Umbilical cord (tissue), 2 donors: Measurements from ENCODE around the gene ADGRG7. TPM values are rescaled to one million over a fixed set of nuclear protein-coding genes. Genes with fewer than 3 reads are reported as not detected.

Source experiments
- DNase-seq: peaks from one replicate; pipeline ENCODE4 v3.0.0-alpha.2; 2015; ENCODE audit warnings: low spot score
- total RNA-seq: library from RNA; depleted of rRNA; stranded (reverse); fragments of >200 nt; gene quantifications from one replicate; pipeline ENCODE4 v1.2.3, GENCODE V29; 2014; ENCODE audit warnings: low replicate concordance; ENCODE audit not compliant: insufficient read depth

The ADGRG7 gene
- total RNA-seq, 1 donor from 2014 or later, result 2.9 TPM

DNA sequence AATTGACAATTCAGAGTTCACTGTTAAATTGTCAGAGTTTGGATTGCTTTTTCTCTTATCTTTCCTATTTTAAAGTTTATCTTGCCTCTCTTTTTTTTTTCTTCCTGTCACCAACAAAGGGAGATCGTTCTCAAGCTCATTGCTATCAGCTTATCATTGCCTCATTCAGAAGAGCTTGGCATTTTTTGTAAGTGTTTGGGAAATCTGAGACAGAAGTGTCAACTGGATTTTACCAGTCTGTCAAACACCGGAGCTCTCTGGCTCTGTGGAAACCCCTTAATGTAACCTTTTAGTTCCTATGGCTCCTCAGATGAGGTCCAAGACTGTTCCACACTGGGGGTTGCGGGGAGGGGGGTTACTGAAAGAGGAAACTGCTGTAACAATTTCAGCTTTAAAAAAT, 89.3 kb downstream of the ADGRG7 start:
- no peak for DNase-seq

DNA sequence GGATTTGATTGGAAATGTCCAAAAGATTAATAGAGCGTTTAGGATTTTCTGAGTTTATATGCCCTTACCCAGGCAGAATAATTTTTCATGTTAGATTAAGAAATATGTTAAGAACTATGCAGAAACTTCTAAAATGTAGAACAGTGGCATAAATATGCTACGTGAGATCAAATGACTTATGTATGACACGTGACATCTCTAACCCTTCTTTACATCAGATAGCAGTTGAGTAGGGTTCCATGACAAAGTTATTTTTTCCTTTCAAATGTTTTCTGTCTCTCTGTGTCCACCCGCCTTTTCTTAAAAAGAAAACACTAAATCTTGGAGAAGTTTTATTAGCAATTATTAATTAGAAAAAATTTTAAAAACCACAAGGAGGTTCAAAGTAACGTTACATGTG, 91.3 kb downstream of the ADGRG7 start:
- no peak for DNase-seq

DNA sequence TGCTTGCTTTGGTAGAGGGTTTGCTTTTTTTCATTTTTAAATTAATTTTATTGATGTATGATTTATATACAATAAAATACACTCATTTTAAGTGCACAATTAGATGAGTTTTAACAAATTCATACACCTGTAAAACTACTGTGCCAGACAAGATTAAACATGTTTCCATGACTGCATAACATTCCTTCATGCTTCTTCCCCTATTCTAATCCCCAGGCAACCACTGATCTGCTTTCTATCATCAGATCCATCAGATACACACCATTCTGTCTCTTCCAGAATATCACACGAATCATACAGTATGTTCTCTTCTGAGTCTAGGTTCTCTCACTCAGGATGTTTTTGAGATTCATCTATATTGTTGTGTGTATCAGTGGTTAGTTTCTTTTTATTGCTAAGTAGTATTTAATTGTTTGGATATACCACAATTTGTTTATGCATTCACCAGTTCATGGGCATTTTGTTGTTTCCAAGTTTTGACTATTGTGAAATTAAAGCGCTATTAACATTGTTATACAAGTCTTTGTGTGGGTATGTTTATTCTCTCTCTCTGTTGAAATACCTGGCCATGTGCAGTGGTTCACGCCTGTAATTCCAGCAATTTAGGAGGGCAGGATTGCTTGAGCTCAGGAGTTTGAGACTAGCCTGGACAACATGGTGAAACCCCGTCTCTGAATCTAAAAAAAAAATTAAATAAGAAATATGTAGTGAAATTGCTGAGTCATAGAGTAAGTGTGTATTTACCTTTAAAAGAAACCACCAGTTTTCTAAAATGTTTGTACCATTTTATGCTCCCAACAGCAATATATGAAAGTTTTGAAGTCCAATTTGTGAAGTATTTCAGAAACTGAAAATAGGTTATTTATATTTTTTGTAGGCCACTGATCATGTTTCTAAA, 92.9 kb downstream of the ADGRG7 start:
- DNase-seq, result peak; percentile 64

- DNase-seq, result no peak
Measured at GRCh38 chr3:100702980-100703345, 93.6 kb downstream of the ADGRG7 start.

GRCh38 chr3:100703865-100704264, 94.5 kb downstream of the ADGRG7 start:
- no peak for DNase-seq

- DNase-seq, result no peak
Measured at GRCh38 chr3:100706365-100706764, 97.0 kb downstream of the ADGRG7 start.

- DNase-seq, result no peak
Measured at GRCh38 chr3:100708644-100708988, 99.2 kb downstream of the ADGRG7 start.

DNA sequence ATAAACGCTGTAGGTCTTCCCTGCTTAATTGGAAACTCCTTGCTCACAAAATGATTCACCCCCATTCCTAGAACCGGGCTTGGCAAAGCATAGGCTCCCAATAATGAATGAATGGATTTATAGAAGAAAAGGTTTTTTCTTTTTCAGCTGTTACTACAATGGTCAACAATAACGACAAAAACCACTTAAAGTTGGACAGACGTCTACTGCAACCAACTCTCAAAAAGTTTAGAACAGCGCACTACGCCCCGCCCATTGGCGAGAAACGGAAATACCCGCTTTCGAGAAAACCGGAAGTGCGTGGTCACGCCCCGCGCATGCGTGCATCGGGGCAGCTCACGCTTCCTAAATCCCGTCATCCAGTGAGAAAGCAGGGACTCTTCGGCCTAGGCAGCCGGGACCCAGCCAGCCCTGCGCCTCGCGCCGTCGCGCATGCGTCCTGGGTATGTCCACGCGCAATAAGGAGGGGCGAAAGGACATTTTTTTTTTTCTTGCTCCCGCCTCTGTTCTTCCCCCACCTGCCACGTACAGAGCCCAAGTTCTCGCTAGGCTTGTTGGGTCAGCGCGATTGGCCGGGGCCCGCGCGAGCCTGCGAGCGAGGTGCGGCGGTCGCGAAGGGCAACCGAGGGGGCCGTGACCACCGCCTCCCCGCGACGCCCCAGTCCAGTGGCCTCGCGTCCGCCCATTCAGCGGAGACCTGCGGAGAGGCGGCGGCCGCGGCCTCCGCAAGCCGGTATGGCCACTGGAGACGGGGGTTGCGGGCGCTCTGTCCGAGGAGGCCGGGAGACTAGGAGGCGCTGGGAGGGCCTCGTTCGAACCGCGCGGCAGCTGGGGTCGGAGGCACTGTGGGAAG, 99.8 kb downstream of the ADGRG7 start, which contains the start of gene TFG:
Gene TFG, plus strand, starts transcription at position 506 of the 853 bp plus-strand sequence. CDS start 4,192 bp downstream, outside the sequence.
- DNase-seq, result peak; percentile 100

DNA sequence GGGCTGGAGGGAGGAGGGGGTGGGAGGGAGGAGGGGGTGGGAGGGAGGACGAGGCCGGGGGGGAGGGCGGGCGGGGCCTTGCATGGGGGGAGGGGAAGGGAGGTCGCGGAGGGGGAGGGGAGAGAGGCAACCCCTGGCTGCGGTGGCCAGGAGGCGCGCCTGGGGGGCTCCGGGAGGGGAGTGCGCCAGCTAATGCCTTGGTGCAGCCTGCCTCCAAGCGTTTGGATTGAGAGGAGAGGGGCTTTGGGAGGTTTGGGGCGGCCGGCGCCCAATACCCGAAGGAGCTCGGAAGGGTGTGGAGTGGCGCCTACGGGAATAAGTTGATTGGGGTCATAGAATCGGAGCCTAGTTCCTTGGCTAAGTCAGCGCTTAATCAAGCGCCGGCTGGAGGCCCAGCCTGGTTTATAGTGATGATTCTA, 100.5 kb downstream of the ADGRG7 start:
- DNase-seq, result no peak

- peak; percentile 60 for DNase-seq
Measured at GRCh38 chr3:100710261-100710968, 101.0 kb downstream of the ADGRG7 start.

GRCh38 chr3:100715176-100715575, 105.8 kb downstream of the ADGRG7 start:
- DNase-seq, result no peak

- DNase-seq, result no peak
Measured at GRCh38 chr3:100717063-100717462, 107.7 kb downstream of the ADGRG7 start.

DNA sequence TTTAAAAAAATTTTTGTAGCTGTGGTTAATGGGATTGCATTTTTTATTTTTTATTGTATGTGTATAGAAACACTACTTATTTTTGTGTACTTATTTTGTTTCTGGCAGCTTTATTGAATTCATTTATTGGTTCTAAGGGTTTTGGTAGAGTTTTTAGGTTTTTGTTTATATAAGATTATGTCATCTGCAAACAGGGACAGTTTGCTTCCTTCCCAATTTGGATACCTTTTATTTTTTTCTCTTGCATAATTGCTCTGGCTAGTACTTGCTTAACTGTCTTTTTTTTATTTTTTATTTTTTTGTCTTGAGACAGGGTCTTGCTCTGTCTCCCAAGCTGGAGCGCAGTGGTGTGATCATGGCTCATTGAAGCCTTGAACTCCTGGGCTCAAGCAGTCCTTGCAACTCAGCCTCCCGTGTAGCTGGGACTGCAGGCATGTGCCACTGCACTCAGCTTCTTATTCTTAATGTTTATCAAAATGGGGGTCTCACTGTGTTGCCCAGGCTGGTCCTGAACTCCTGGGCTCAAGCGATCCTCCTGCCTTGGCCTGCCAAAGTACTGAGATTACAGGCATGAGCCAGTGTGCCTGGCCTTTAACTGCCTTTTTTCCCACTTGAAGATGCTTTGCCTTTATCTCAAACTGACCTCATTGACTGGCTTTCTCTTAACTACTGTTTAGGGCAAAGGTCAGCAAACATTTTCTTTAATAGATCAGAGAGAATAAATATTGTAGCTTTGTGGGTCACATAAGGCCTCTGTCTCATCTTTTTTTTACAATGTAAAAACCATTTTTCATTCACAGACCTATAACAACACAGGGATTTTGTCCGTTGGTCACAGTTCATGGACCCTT, 108.5 kb downstream of the ADGRG7 start:
- no peak for DNase-seq

- DNase-seq, result no peak
Measured at GRCh38 chr3:100719136-100719535, 109.7 kb downstream of the ADGRG7 start.

GRCh38 chr3:100720426-100720825, 111.0 kb downstream of the ADGRG7 start:
- DNase-seq, result no peak

DNA sequence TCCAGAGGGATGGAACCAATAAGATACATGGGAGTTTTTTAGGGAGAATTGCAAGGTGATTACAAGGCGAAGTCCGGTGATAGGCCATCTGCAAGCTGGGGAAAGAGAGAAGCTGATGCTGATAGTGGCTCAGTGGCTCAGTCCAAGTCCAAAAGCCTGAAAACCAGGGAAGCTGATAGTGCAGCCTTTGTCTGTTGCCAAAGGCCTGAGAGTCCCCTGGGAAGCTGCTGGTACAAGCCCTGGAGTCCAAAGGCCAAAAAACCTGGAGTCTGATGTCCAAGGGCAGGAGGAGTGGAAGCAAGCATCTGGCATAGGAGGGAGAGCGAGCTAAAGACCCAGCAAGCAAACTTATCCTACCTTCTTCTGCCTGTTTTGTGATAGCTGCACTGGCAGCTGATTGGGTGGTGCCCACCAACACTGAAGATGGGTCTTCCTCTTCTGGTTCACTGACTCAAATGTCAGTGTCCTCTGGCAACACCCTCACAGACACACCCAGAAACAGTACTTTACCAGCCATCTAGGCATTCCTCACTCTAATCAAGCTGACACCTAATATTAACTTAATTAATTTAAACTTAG, 116.6 kb downstream of the ADGRG7 start:
- no peak for DNase-seq

DNA sequence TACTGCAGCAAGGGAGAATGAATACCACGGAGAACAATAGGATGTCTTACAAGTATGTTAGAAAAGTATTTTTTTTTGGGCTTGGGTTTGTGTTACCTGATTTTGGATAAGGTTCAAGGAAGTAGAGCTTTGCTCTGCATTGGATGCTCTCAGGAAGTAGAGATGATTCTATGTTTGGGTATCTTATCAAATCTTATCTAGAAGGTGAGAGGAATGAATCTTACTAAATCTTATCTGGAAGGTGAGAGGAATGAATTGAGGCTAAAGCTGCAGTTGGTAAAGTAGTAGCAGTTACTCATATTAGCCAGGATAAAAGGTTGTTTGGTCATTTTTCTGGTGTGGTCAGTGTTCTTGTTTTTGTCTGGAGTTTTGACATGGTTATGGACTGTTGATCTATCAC, 117.3 kb downstream of the ADGRG7 start:
- no peak for DNase-seq

DNA sequence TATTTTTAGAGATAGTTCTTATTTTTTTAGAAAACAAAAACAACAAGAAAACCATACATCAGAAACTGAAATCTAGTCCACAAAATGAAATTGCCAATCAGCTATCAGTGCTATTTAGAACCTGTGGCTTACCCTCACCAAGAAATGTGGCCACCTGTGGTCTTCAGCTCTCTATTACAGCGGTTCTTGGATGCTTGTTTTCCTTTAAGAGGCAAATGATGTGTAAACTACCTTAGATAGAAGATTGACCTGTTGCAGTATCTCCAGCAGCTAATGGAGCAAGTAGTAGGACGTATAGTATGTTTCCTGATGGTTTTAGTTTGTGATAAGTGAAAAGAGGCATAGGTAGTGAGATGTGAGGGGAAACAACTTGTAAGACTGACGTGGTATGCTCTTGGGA, 121.1 kb downstream of the ADGRG7 start:
- DNase-seq, result no peak

GRCh38 chr3:100732435-100732834, 123.0 kb downstream of the ADGRG7 start:
- no peak for DNase-seq

GRCh38 chr3:100737334-100737733, 127.9 kb downstream of the ADGRG7 start:
- no peak for DNase-seq

DNA sequence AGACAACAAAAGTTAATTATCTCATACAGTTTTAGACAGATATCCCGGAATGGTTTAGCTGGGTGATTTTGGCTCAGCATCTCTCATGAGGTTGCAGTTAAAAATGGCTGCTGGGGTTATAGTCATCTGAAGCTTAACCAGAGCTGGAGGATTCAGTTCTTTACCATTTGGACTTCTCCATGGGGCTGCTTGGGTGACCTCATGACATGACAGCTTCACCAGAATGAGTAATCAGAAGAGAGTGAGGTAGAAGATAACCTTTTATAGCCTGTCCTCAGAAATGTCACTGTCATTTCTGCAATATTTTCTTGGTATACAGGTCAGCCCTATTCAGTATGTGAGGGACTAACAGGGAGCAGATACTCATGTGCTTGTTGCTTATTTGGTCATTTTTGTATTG, 130.8 kb downstream of the ADGRG7 start:
- no peak for DNase-seq
